Lower lobe of right lung (tissue), 2 donors: ENCODE results near the gene PLA2G4A. TPM values are rescaled to one million over a fixed set of nuclear protein-coding genes. Genes with fewer than 3 reads are reported as not detected.

Experiments used
- ATAC-seq, 2 donors: fragments of 200-7000 bp; cut with Tn5 transposase; one replicate each; pipeline ENCODE4 v1.9.1; 2020 to 2022; ENCODE audit warnings: mild to moderate bottlenecking in 2 of 2, moderate library complexity in 2 of 2
- DNase-seq: peaks from one replicate; pipeline ENCODE4 v3.0.0-alpha.2; 2020
- H3K27ac ChIP-seq: fragments of 200-600 bp; one replicate; pipeline ENCODE4 v1.8.0; 2022
- H3K27me3 ChIP-seq: fragments of 200-600 bp; one replicate; pipeline ENCODE4 v1.8.0; 2022; ENCODE audit warnings: low read depth
- H3K36me3 ChIP-seq: fragments of 200-600 bp; one replicate; pipeline ENCODE4 v1.8.0; 2022; ENCODE audit warnings: mild to moderate bottlenecking
- H3K4me1 ChIP-seq: fragments of 200-600 bp; one replicate; pipeline ENCODE4 v1.8.0; 2022
- H3K4me3 ChIP-seq: fragments of 200-600 bp; one replicate; pipeline ENCODE4 v1.8.0; 2022; ENCODE audit warnings: mild to moderate bottlenecking
- H3K9me3 ChIP-seq: fragments of 200-600 bp; one replicate; pipeline ENCODE4 v1.8.0; 2022
- CTCF ChIP-seq: fragments of 200-600 bp; IDR thresholded peaks from one replicate; pipeline ENCODE4 v1.8.0; 2022; ENCODE audit warnings: antibody characterized with exemption, mild to moderate bottlenecking
- intact Hi-C: fragments of 100-400 bp; cut with DNase I; formaldehyde crosslinking; loops from one replicate; pipeline ENCODE4 v1.11.0; 2022
- total RNA-seq: library from RNA; stranded (reverse); fragmentation: NEBNext Ultra II Directional; extraction: Animal tissue kit (Norgen Biotek cat#: 25700); gene quantifications from one replicate; pipeline ENCODE4 v1.2.1, GENCODE V29; 2021
- donor health status: DM: no; HTN: yes; CAD: no; lungs with severe emphysema.

PLA2G4A gene
- total RNA-seq, 1 donor from 2014 or later = 10.1 TPM

- peaks cover 3% of the 10 kb centered on the region for H3K4me1 ChIP-seq
- no peak overlapping the region for H3K4me3 ChIP-seq
- H3K27me3 ChIP-seq = no peaks in the 10 kb centered on the region
- H3K9me3 ChIP-seq = no peaks in the 10 kb centered on the region
- no peak for TF ChIP-seq CTCF
- no peak overlapping the region for H3K27ac ChIP-seq
- no peaks in the 10 kb centered on the region for H3K36me3 ChIP-seq
- ATAC-seq (no peak), DNase-seq (no peak)
- intact Hi-C loops = no loop called here
These were observed 40.9 kb downstream of the PLA2G4A start for GRCh38 chr1:186869526-186870228.

GRCh38 chr1:186871784-186872183 lies 43.0 kb downstream of the PLA2G4A start:
- intact Hi-C loops = no loop called here
- no peaks in the 10 kb centered on the region for H3K27me3 ChIP-seq
- H3K36me3 ChIP-seq = no peaks in the 10 kb centered on the region
- TF ChIP-seq CTCF = no peak
- no peak overlapping the region for H3K4me3 ChIP-seq
- peaks cover 3% of the 10 kb centered on the region for H3K4me1 ChIP-seq
- DNase-seq = no peak
- H3K27ac ChIP-seq = no peak overlapping the region
- H3K9me3 ChIP-seq = no peaks in the 10 kb centered on the region
- ATAC-seq = no peak

GRCh38 chr1:186872291-186872690 lies 43.5 kb downstream of the PLA2G4A start:
- Histone ChIP-seq H3K4me3 (no peak overlapping the region), H3K36me3 (no peaks in the 10 kb centered on the region), H3K9me3 (no peaks in the 10 kb centered on the region), H3K4me1 (peaks cover 3% of the 10 kb centered on the region), H3K27me3 (no peaks in the 10 kb centered on the region), H3K27ac (no peak overlapping the region)
- DNase-seq (no peak), ATAC-seq (no peak)
- intact Hi-C loops = no loop called here
- no peak for TF ChIP-seq CTCF

- Histone ChIP-seq H3K27ac (no peak overlapping the region), H3K4me1 (peaks cover 3% of the 10 kb centered on the region), H3K9me3 (no peaks in the 10 kb centered on the region), H3K27me3 (no peaks in the 10 kb centered on the region), H3K4me3 (no peak overlapping the region), H3K36me3 (no peaks in the 10 kb centered on the region)
- DNase-seq (no peak), ATAC-seq (no peak)
- TF ChIP-seq CTCF = no peak
- intact Hi-C loops = no loop called here
These were observed 44.9 kb downstream of the PLA2G4A start for GRCh38 chr1:186873687-186874086.

GRCh38 chr1:186875896-186876835 lies 47.4 kb downstream of the PLA2G4A start:
- ATAC-seq (no peak), DNase-seq (no peak)
- Histone ChIP-seq H3K4me3 (no peak overlapping the region), H3K27me3 (no peaks in the 10 kb centered on the region), H3K27ac (no peak overlapping the region), H3K4me1 (no peaks in the 10 kb centered on the region), H3K36me3 (no peaks in the 10 kb centered on the region), H3K9me3 (no peaks in the 10 kb centered on the region)
- no peak for TF ChIP-seq CTCF
- intact Hi-C loops = no loop called here
